NCI-H774 (cell line): ENCODE results near the gene EXTL1.

Experiments used
- DNase-seq: peaks from one replicate; lab custom pipeline; 2025; lab: John Stamatoyannopoulos, UW

The EXTL1 gene

GRCh38 chr1:26023009-26023408, 1.4 kb downstream of the EXTL1 start:
- no peak for DNase-seq

DNA sequence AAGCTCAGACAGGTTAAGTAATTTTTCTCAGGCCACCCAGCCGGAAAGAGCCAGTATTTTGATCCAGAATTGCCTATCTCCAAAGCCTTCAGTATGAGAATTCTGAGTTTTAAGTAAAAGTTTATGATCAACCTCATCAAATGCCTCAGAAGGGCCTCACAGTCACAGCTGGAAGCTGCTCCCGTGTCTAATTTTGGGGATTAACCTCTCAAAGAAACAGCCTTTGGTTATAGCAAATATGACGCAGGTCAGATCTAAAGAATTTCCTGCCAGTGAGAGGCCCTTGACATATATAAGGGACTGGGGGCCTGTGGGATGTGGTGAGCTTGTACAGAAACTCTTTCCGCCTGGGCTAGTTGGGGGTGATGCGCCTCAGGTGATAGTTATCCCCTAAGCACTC, 2.3 kb downstream of the EXTL1 start:
- no peak for DNase-seq

- no peak for DNase-seq
Measured at GRCh38 chr1:26025060-26025459, 3.5 kb downstream of the EXTL1 start.

- DNase-seq, result no peak
Measured at GRCh38 chr1:26025517-26025916, 3.9 kb downstream of the EXTL1 start.

DNA sequence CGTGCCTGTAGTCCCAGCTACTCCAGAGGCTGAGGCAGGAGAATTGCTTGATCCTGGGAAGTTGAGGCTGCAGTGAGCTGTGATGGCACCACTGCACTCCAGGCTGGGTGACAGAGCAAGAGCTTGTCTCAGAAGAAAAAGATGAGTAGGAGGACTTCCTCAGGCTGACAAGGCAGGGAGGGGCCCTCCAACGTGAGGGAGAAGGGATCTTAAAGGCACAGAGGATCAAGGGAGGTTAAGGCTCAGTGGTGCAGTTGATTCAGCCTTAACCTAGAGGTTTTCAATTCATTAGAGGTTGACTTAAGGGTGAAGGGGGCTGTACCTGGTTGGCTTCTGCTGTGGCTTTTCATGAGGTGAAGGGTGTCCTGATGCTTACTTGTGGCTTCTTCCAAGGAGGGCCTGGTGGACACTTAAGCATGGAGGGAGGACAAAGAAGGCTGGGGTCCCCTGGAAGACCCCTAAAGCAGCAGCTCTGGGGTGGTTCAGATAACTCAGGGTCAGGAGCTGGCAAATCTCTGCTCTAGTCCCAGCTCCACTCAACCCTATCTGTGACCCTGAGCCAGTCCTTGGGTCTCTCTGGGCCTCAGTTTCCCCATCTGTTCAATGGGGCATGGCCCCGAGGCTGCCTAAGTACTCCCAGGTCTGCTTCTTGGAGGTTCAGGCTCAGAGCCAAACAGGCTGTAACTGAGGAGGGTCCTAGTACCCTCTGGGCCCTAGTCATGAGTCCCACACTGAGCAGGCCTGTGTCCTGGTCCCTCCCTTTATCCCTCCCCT, 6.3 kb downstream of the EXTL1 start:
- no peak for DNase-seq

- DNase-seq, result no peak
Measured at GRCh38 chr1:26028490-26028980, 7.0 kb downstream of the EXTL1 start.

DNA sequence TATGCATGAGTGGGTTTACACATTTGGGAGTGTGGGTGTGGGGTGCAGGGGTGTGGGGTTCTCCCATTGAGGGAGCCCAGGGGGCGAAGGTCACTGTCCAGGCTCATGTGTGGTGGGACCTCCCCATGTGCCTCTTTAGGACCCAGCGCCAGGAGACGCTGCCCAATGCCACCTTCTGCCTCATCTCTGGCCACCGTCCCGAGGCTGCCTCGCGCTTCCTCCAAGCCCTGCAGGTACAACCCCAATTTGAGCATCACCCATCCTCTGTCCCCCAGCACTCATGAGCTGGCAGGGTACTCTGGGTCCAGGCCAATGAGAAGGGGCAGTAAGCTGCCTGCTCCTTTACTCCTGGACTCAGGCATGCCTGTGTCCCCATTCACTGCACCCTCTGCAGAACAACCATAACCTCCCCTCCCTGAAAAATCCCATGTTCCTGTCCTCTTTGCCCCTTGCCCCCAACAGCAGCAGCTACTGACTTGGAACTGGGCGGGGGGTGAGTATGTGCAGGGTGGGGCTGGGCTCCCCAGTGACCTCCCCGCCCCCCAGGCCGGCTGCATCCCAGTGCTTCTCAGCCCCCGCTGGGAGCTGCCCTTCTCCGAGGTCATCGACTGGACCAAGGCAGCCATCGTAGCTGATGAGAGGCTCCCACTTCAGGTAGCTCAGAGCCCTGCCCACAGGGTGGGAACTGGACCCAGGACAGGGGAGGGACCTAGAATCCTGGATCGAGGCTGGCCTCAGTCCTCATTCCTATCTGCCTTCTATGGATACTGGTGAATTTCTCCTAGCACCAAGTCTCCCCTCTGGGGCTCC, 7.7 kb downstream of the EXTL1 start:
- DNase-seq, result no peak

- DNase-seq, result no peak
Measured at GRCh38 chr1:26029864-26030481, 8.4 kb downstream of the EXTL1 start.

DNA sequence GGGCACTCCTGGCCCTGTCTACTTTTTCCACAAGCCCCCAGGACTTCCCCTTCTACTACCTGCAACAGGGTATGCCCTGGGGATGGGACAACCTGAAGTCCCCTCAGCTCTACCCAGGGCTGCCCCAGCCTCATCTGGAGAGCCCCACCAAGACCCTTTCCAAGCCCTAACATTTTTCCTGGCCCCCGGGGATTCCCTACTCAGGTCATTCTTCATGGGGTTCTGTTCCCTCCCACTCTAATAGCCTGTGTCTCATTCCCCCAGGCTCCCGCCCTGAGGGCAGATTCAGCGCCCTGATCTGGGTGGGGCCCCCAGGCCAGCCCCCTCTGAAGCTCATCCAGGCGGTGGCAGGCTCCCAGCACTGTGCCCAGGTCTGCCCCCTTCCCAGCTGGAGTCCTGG, 9.6 kb downstream of the EXTL1 start:
- no peak for DNase-seq

DNA sequence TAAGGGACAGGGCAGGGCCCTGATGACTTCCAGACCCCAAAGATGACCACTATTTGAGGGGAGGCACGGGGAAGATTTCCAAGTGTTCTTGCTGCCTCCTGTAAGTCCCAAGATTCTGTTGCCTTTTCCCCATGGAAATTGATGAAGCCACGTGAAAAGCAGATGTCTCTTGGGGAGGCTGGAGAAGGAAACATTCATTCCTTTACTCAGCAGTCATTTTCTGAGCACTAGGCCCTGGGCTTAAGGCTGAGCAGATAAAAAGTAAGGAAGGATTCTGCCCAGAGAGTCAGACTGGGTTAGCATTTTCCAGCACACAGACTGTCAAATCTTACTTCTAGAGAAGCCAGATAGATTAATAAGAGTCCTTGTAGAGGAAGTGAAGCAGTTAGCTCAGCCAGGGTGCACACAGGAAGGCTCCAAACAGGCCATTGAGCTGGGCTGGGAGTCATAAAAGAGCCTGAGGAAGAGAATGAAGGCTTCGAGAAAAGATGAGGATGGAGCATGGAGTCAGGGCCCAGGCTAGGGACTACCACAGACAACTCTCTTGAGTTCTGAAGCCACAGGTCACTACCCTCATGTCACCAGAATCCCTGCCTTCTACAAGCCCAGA, 10.1 kb downstream of the EXTL1 start:
- no peak for DNase-seq

GRCh38 chr1:26032656-26033357, 11.2 kb downstream of the EXTL1 start:
- no peak for DNase-seq

GRCh38 chr1:26034504-26035202, 13.1 kb downstream of the EXTL1 start:
- no peak for DNase-seq

GRCh38 chr1:26035203-26035958, 13.8 kb downstream of the EXTL1 start:
- DNase-seq, result peak; percentile 64

GRCh38 chr1:26035959-26036755, 14.6 kb downstream of the EXTL1 start:
- DNase-seq, result peak; percentile 3

DNA sequence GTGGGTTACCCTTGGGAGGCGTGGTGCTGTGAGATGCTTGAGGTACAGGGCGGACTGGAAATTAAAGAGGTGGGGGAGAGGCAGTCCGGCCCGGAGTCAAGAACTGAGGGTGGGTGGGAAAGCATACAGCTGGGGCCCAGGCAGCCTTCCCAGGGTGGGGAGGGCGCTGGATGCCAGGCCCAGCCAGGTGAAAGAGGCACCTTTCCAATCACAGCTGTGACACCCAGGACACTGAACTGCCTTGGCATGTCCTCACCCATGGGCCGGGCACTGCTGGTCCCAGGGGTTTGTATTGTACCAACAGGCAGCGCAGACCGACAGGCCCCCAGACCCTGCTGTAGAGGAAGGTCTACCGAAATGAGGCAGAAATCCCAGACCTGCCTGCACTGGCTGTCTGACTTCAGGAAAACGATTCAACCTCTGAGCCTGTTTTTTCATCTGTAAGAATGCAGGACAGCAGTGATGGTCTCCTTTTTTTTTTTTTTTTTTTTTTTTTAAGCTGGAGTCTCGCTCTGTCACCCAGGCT, 15.2 kb downstream of the EXTL1 start:
- DNase-seq, result no peak

DNA sequence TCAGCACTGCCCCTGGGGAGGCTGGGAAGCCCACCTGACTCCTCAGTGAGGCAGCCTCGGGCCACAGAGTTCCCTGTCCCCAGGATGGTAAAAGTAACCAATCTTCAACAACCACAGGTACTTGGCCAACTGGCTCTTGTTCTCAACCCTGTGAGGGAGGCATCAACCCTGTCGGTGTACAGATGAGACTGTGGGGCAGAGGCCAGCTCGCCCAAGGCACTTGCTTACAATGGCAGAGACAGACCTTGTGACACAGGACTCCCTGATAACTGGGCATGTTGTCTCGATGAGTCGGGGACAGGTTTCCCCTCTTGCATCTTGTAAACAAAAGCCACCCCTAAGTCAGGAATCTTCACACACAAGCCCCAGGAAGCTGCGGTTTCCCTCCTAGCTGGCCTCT, 16.3 kb downstream of the EXTL1 start:
- no peak for DNase-seq

GRCh38 chr1:26038477-26038876, 16.9 kb downstream of the EXTL1 start:
- no peak for DNase-seq

GRCh38 chr1:26038904-26039303, 17.3 kb downstream of the EXTL1 start:
- no peak for DNase-seq

- no peak for DNase-seq
Measured at GRCh38 chr1:26041401-26041800, 19.8 kb downstream of the EXTL1 start.
